ENCODE measurements around the gene SLC8A2. TPM values are rescaled to one million over a fixed set of nuclear protein-coding genes. Genes with fewer than 3 reads are reported as not detected.

SLC8A2 gene
- total RNA-seq, 4 donors from 2014 or later = 0.19 to 1.4 (median 0.47) TPM; not detected in 1

DNA sequence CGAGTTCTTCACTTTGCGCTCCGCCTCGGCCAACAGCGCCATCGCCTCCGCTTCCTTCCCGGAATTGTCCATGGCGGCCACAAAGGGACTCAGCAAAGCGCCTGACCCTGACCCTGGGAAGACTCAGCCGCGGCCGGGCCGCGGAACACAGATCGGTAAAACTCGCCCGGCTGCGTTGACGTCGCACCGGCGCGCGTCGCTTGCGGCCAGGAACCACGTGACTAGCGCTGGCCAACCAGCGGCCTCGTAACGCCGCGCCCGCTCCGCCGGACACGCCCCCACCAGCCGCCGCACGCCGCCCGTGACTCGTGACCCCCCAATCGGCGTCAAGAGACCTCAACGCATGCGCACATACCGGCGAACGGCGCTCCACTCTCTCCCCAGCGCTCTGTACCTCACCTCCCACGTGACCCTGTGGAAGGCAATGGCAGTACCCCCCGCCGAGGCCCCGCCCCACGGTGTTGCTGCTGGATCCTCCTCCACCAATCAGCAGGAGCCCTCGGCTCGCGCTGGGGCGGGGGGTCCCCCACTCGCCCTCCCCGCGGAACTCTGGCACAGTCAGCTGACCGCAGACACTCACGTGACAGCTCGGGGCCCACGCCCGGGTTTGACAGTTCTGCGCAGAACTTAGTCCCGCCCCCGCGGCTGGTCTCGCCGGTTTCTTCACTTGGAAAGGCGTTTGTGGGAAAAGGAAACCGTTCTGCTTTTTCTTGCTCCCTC, 43.3 kb upstream of the SLC8A2 start, which contains the start of gene NAPA:
NAPA (minus strand) TSS at position 195 of the 720 bp plus-strand sequence; CDS start at position 72, 123 bp downstream.
- ATAC-seq (ENCODE audit: low FRiP score) (peak; percentile 97), DNase-seq (ENCODE audit: low spot score) (peak; percentile 100)
- TF ChIP-seq, protein P1, sequence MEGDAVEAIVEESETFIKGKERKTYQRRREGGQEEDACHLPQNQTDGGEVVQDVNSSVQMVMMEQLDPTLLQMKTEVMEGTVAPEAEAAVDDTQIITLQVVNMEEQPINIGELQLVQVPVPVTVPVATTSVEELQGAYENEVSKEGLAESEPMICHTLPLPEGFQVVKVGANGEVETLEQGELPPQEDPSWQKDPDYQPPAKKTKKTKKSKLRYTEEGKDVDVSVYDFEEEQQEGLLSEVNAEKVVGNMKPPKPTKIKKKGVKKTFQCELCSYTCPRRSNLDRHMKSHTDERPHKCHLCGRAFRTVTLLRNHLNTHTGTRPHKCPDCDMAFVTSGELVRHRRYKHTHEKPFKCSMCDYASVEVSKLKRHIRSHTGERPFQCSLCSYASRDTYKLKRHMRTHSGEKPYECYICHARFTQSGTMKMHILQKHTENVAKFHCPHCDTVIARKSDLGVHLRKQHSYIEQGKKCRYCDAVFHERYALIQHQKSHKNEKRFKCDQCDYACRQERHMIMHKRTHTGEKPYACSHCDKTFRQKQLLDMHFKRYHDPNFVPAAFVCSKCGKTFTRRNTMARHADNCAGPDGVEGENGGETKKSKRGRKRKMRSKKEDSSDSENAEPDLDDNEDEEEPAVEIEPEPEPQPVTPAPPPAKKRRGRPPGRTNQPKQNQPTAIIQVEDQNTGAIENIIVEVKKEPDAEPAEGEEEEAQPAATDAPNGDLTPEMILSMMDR (IDR thresholded peaks at IDR 0.05) = peak in 1 of 3 donors; percentile 95

GRCh38 chr19:47514151-47514868, 42.6 kb upstream of the SLC8A2 start:
- ATAC-seq (ENCODE audit: low FRiP score) (no peak), DNase-seq (ENCODE audit: low spot score) (no peak)
- TF ChIP-seq, protein P1 (IDR thresholded peaks at IDR 0.05) = no peak

DNA sequence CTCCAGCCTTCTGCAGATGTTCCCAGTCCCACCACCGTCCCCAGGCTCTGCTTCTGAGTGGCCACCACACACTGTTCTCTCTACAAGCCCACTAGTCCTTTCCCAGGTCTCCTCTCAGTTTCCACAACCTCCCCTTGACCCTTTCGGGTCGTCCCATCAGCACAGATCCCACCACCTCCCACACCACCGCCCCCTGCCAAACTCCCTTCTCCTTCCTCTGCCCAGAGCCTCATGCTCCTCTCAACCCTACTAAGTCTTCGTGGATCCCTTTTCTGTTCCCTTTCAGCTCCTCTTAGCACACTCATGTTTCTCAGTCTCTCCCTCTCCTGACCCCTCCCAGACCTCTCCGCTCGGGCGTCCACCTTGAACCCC, 41.2 kb upstream of the SLC8A2 start:
- DNase-seq (ENCODE audit: low spot score) (no peak), ATAC-seq (ENCODE audit: low FRiP score) (no peak)
- TF ChIP-seq, protein P1 (IDR thresholded peaks at IDR 0.05) = no peak

DNA sequence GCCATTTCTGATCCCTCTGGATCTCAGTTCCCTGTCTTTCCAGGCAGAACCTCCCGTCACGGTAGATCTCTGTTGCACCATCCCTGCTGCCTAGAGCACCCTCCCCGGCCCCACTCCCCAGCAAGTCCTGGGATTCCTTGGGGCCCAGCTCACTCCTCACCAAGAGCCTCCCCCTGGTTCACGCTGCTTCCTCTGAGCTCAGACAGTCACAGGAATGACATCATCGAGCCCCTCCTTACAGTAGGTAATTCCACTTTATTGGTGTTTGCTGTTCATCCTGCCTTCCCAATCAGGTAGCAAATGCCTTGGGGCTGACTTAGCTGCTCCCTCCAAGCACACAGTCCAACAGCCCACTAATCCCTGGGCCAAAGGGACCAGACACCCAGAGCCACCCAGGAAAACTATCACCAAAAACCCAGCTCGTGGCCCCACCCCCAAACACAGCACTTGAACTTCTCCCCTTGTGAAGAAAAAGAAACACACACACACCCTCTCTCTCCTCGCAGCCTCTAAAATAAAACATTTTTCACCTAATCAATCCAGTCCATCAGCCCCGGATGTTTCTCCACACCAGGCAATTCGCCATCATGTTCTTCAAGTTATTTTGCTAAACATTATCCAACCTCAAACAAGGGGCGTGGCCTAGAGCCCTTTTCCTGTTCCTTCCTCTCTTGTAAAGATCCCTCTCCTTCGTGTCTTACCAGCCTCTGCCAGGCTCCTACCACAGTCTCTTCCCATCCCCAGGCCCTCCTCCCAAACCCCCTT, 40.7 kb upstream of the SLC8A2 start:
- no peak for DNase-seq (ENCODE audit: low spot score)
- TF ChIP-seq, protein P1 (IDR thresholded peaks at IDR 0.05) = no peak

GRCh38 chr19:47511681-47512080, 40.0 kb upstream of the SLC8A2 start:
- ATAC-seq (ENCODE audit: low FRiP score) (peak; percentile 39), DNase-seq (ENCODE audit: low spot score) (no peak)
- TF ChIP-seq, protein P1 (IDR thresholded peaks at IDR 0.05) = no peak

More for the DNA sequence above, 40.7 kb upstream of the SLC8A2 start:
- ATAC-seq (ENCODE audit: low FRiP score) = no peak

DNA sequence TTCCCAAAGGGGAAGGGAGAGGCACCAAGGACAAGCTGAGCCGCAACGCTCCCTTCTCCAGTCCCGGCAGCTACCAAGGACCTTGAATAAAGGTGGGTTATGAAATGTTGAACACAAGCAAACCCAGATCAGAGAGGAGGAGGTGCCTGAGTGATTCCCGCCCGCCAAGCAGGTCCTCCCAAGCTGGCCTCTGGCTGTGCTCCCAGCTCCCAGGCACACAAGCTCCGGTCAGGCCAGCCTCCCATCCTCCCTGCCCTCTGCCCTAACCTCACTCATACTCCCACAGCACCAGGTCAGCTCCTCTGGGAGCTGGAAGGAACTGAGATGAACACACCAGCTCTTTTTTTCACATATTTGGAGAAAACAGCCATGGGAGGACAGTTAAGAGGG, 39.4 kb upstream of the SLC8A2 start:
- DNase-seq (ENCODE audit: low spot score) (no peak), ATAC-seq (ENCODE audit: low FRiP score) (peak; percentile 16)
- TF ChIP-seq, protein P1 (IDR thresholded peaks at IDR 0.05) = no peak

Measured in omental fat pad (tissue), 4 donors.